Naive B cell (primary cell): Measurements from ENCODE around the gene NFAT5. TPM values are rescaled to one million over a fixed set of nuclear protein-coding genes. Genes with fewer than 3 reads are reported as not detected.

Source experiments
- ATAC-seq, 2 donors: fragments of 150-1000 bp; cut with Tn5 transposase; 2 replicates each; pipeline ENCODE4 v1.10.0; 2021; ENCODE audit warnings: low read depth in 2 of 2, mild to moderate bottlenecking in 2 of 2, moderate library complexity in 2 of 2
- DNase-seq: peaks from one replicate; pipeline ENCODE4 v3.0.0; 2022
- H3K27ac Mint-ChIP-seq, 6 donors: one replicate each; pipeline ENCODE4 v1.8.0; 2020 to 2022; ENCODE audit warnings: mild to moderate bottlenecking in 6 of 6, mixed read lengths in 6 of 6, moderate library complexity in 5 of 6, inconsistent platforms in 2 of 6
- H3K27me3 Mint-ChIP-seq, 3 donors: one replicate each; pipeline ENCODE4 v1.8.0; 2021 to 2022; ENCODE audit warnings: mixed read lengths in 3 of 3, mild to moderate bottlenecking in 1 of 3
- H3K36me3 Mint-ChIP-seq, 2 donors: one replicate each; pipeline ENCODE4 v1.8.0; 2020 to 2022; ENCODE audit warnings: mixed read lengths in 2 of 2, inconsistent platforms in 1 of 2, mild to moderate bottlenecking in 1 of 2
- H3K4me1 Mint-ChIP-seq, 3 donors: one replicate each; pipeline ENCODE4 v1.8.0; 2020 to 2022; ENCODE audit warnings: mixed read lengths in 3 of 3, inconsistent platforms in 1 of 3, mild to moderate bottlenecking in 1 of 3, moderate library complexity in 1 of 3
- H3K4me3 Mint-ChIP-seq, 8 donors: one replicate each; pipeline ENCODE4 v1.8.0; 2020 to 2022; ENCODE audit warnings: mild to moderate bottlenecking in 8 of 8, mixed read lengths in 8 of 8, moderate library complexity in 8 of 8, inconsistent platforms in 2 of 8
- H3K9me3 Mint-ChIP-seq, 7 donors: one replicate each; pipeline ENCODE4 v1.8.0; 2020 to 2022; ENCODE audit warnings: mixed read lengths in 7 of 7, mild to moderate bottlenecking in 5 of 7, inconsistent platforms in 2 of 7, moderate library complexity in 1 of 7
- polyA plus RNA-seq, 6 donors: library from polyadenylated mRNA; unstranded; fragments of 300-500 nt; fragmentation: Illumina TruSeq; gene quantifications; one replicate each; pipeline ENCODE4 v1.2.3, GENCODE V29; 2021; ENCODE audit warnings: low read depth in 6 of 6

The NFAT5 gene
- polyA plus RNA-seq, 6 donors from 2014 or later, result 0.54 to 12.4 (median 9.0) TPM

DNA sequence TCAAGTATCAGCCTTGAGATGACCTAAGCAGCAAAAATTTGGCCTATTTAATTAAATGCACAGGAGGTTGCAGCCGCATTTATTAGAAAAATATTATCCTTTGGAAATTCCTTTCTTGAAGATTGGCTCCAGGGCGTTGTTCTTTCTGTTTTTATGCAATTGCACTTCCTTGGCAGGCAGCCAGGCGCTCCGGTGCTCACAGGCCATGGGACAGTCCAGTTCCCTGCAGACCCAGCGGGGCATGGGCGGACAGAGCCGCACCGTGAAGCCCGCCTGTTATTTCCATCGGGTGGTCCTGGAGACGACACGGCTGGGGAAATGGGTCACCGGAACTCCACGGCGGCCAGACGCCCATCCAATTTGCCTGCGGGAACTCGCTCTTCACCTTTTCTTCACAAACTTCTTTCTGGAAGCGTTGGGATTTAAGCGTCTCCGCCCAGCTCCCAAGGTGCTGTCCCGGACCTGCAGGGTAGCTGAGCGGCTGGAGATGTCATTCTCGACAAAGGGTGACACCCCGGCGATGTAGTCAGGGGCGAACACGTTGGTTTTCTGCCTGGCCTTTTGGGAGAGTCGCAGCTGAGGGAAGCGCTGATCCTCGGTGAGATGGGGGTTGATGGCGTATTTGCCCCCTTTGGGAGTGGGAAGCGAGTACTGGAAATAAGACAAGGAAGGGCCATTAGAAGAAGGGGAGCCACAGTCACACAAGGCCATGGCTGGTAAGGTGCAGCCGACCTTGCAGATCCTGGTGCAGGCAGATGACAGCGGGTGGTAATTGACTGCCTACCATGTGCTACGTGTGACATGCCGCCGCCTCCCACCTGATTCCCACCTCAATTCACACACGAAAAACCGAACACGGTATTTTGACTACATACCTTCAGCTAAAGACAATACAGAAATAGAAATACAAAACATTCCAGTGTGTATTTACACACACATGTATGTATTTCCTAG lies 176.5 kb downstream of the NFAT5 start:
- Mint-ChIP-seq H3K9me3 (no peaks in the 10 kb centered on the region), H3K27me3 (no peaks in the 10 kb centered on the region), H3K36me3 (peaks cover 9 to 12% of the 10 kb centered on the region in 2 donors), H3K4me1 (peaks cover 0 to 5% (median 0%) of the 10 kb centered on the region in 3 donors), H3K4me3 (no peak overlapping the region), H3K27ac (peak overlapping the region in 2 of 6 donors; percentile 11 to 47)
- DNase-seq (no peak), ATAC-seq (no peak)

DNA sequence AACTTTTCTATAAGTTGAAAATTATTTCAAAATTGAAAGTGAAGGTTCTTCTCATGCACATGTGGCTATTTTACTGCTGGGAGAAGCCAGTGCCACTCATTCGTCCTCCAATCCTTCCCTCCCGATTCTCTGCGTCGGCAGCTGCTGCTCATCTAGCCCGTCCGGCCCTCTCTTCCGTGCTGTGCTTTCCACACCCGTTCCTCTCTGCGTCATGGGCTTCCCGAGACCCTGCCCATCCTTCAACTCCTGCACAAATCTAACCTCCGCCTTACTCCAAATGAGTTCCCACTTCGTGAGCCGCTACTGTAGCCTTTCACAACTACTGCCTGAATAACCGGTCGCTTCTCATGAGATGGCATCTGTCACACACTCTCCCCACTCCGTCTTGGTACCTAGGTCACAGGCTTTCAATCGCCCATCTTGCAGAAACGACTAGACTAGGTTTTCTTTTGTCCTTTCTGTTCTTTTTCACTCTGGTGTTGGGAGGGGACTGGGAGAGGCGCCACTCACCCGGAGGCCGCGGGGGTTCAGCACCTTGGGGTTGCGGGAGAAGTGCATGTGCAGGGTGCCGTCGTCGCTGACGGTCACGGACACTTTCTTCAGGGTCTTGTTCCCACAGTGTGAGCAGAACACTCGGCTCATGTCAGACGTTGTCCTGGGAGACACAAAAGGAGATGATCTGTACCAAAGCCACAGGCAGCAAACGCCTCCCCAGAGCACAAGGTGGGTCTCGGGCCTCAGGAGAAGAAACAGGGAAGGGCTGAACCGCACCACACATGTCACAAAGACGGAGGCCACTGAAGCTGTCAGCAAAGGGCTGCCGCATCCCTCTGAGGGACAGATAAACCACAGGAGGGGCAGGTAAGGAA lies 178.8 kb downstream of the NFAT5 start:
- Mint-ChIP-seq H3K4me3 (no peak overlapping the region), H3K36me3 (peaks cover 13 to 25% of the 10 kb centered on the region in 2 donors), H3K9me3 (no peaks in the 10 kb centered on the region), H3K4me1 (peaks cover 0 to 10% (median 1%) of the 10 kb centered on the region in 3 donors), H3K27ac (peak overlapping the region in 2 of 6 donors; percentile 38 to 52), H3K27me3 (no peaks in the 10 kb centered on the region)
- DNase-seq (no peak), ATAC-seq (no peak)

GRCh38 chr16:69745232-69745612 lies 179.5 kb downstream of the NFAT5 start:
- no peaks in the 10 kb centered on the region for H3K9me3 Mint-ChIP-seq
- H3K4me3 Mint-ChIP-seq, result no peak overlapping the region
- no peak for DNase-seq
- peaks cover 13 to 25% of the 10 kb centered on the region in 2 donors for H3K36me3 Mint-ChIP-seq
- no peaks in the 10 kb centered on the region for H3K27me3 Mint-ChIP-seq
- H3K4me1 Mint-ChIP-seq, result peaks cover 0 to 10% (median 1%) of the 10 kb centered on the region in 3 donors
- peak overlapping the region in 1 of 6 donors; percentile 29 for H3K27ac Mint-ChIP-seq
- ATAC-seq, result no peak

GRCh38 chr16:69745959-69746358 lies 180.2 kb downstream of the NFAT5 start:
- Mint-ChIP-seq H3K36me3 (peaks cover 13 to 25% of the 10 kb centered on the region in 2 donors), H3K27me3 (no peaks in the 10 kb centered on the region), H3K27ac (peak overlapping the region in 1 of 6 donors; percentile 76), H3K9me3 (no peaks in the 10 kb centered on the region), H3K4me3 (no peak overlapping the region), H3K4me1 (peaks cover 0 to 10% (median 1%) of the 10 kb centered on the region in 3 donors)
- DNase-seq, result no peak
- no peak for ATAC-seq

DNA sequence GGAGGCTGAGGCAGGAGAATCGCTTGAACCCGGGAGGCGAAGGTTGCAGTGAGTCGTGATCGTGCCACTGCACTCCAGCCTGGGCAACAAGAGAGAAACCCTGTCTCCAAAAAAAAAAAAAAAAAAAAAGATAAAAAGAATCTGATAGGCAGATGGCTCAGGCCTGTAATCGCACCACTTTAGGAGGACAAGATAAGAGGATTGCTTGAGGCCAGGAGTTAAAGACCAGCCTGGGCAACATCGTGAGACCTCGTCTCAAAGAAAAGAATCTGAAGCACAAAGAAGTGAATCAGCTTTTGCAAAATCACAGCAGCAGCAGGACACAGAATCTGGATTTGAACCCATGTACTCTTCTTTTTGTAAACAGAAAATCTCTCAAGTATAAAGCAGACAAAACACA lies 181.3 kb downstream of the NFAT5 start:
- ATAC-seq (no peak), DNase-seq (no peak)
- H3K9me3 Mint-ChIP-seq, result no peaks in the 10 kb centered on the region
- no peak overlapping the region for H3K27ac Mint-ChIP-seq
- no peak overlapping the region for H3K4me3 Mint-ChIP-seq
- no peaks in the 10 kb centered on the region for H3K27me3 Mint-ChIP-seq
- H3K36me3 Mint-ChIP-seq, result peaks cover 16 to 25% of the 10 kb centered on the region in 2 donors
- peaks cover under 1 to 10% (median 7%) of the 10 kb centered on the region in 3 donors for H3K4me1 Mint-ChIP-seq

DNA sequence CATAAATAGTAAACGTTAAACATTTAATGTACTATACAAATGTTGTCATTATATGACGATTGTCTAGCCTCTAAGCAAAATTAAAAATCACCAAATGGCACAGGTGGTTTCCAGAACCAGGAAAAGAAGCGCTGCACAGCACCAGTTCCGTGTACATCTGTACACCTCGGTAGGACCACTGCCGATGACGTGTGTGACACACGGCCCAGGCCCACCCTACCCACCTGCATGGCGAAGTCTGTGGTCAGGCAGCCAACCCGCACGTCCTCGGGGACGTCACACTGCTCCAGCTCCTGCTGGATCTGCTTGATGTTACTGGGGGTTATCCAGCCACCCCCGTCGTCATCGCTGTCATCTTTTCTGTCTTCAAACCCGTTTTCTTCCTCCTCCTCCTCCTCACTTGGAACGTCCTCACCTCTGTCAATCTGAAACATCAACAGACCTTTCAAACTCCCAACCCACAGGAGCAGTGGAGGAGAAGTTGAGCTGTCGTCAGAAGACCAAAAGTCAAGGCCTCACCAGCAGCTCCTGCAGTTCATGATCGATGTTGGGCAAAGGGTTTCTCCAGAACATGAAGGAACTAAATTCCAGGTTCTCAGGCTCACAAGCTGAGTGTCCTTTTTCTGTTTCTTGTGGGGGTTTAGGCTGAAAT lies 183.1 kb downstream of the NFAT5 start:
- H3K36me3 Mint-ChIP-seq, result peaks cover 15 to 25% of the 10 kb centered on the region in 2 donors

DNA sequence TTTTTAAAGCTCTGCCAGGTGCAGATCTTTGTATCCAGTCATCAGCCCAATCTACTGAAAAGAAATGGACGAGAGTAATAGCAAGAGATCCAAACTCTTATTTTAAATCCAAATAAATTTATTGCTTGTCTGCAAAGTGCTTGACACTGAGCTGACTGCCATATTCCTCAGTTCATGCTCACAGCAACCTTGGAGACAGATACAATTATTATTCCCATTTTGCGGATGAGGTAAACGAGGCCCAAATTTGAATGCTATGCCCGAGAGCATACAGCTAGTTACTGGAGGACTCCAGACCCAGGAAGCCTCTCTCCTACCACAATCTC lies 188.3 kb downstream of the NFAT5 start:
- H3K36me3 Mint-ChIP-seq, result peaks cover 9 to 12% of the 10 kb centered on the region in 2 donors
- peak overlapping the region; percentile 98 to 99 (median 99) for H3K27ac Mint-ChIP-seq
- H3K4me1 Mint-ChIP-seq, result peaks cover 16 to 35% (median 21%) of the 10 kb centered on the region in 3 donors
- H3K9me3 Mint-ChIP-seq, result no peaks in the 10 kb centered on the region
- peaks cover 0 to 21% (median 8%) of the 10 kb centered on the region in 3 donors for H3K27me3 Mint-ChIP-seq
- DNase-seq (no peak), ATAC-seq (no peak)
- H3K4me3 Mint-ChIP-seq, result peak overlapping the region; percentile 98 to 100 (median 100)

More for the DNA sequence above, 183.1 kb downstream of the NFAT5 start:
- ATAC-seq (no peak), DNase-seq (no peak)
- Mint-ChIP-seq H3K9me3 (no peaks in the 10 kb centered on the region), H3K4me3 (no peak overlapping the region), H3K27ac (no peak overlapping the region), H3K27me3 (no peaks in the 10 kb centered on the region), H3K4me1 (peaks cover 8 to 24% (median 19%) of the 10 kb centered on the region in 3 donors)

Other genes starting within 250 kb of the NFAT5 start
- gene PDF, start 235.4 kb upstream of the NFAT5 start, polyA plus RNA-seq, result 10 to 100 TPM in 3 of 6 donors, 1 to 10 TPM in 3; 8.7 to 16.0 (median 11.1) TPM
- 10 to 100 TPM; 25.4 to 57.1 (median 34.3) TPM for gene COG8, start 226.4 kb upstream of the NFAT5 start, polyA plus RNA-seq
- 10 to 100 TPM; 21.0 to 30.4 (median 23.7) TPM for gene NIP7, start 226.2 kb upstream of the NFAT5 start, polyA plus RNA-seq
- under 1 TPM in 1 of 6 donors, not detected in 5; 0.44 TPM for gene TMED6, start 214.2 kb upstream of the NFAT5 start, polyA plus RNA-seq
- gene TERF2, start 180.0 kb upstream of the NFAT5 start, polyA plus RNA-seq, result 10 to 100 TPM; 18.5 to 33.6 (median 28.4) TPM
- 100 to 1,000 TPM in 5 of 6 donors, 10 to 100 TPM in 1; 68.3 to 107 (median 103) TPM for gene CYB5B, start 141.3 kb upstream of the NFAT5 start, polyA plus RNA-seq
- gene NQO1, start 160.6 kb downstream of the NFAT5 start, polyA plus RNA-seq, result 1 to 10 TPM; 1.3 to 5.7 (median 3.2) TPM
- 10 to 100 TPM; 11.4 to 50.7 (median 45.0) TPM for gene NOB1, start 189.0 kb downstream of the NFAT5 start, polyA plus RNA-seq
- 10 to 100 TPM; 26.3 to 59.7 (median 39.3) TPM for gene WWP2, start 196.4 kb downstream of the NFAT5 start, polyA plus RNA-seq